Fibroblast of villous mesenchyme (primary cell): ENCODE data around the gene DTNB. TPM values are rescaled to one million over a fixed set of nuclear protein-coding genes. Genes with fewer than 3 reads are reported as not detected.

Experiments used
- DNase-seq: peaks from one replicate; pipeline ENCODE4 v3.0.0-alpha.2; 2010; ENCODE audit warnings: low read depth
- H3K4me3 ChIP-seq: 2 replicates; pipeline ENCODE4 v1.5.1; 2011; ENCODE audit warnings: low read depth, mild to moderate bottlenecking, low read length
- CTCF ChIP-seq: IDR thresholded peaks from 2 replicates; pipeline ENCODE4 v1.5.1; 2012; ENCODE audit warnings: low read depth, mild to moderate bottlenecking, low read length; ENCODE audit not compliant: insufficient read depth
- total RNA-seq: library from RNA; depleted of rRNA; stranded (reverse); fragments of >200 nt; gene quantifications from 2 replicates; pipeline ENCODE4 v1.2.3, GENCODE V29; 2012

Gene DTNB
- total RNA-seq, 1 donor, result 5.2 TPM

GRCh38 chr2:25378731-25379490 is 294.5 kb downstream of the DTNB start:
- no peak for DNase-seq
- no peak overlapping the region for H3K4me3 ChIP-seq
- TF ChIP-seq CTCF, result no peak

DNA sequence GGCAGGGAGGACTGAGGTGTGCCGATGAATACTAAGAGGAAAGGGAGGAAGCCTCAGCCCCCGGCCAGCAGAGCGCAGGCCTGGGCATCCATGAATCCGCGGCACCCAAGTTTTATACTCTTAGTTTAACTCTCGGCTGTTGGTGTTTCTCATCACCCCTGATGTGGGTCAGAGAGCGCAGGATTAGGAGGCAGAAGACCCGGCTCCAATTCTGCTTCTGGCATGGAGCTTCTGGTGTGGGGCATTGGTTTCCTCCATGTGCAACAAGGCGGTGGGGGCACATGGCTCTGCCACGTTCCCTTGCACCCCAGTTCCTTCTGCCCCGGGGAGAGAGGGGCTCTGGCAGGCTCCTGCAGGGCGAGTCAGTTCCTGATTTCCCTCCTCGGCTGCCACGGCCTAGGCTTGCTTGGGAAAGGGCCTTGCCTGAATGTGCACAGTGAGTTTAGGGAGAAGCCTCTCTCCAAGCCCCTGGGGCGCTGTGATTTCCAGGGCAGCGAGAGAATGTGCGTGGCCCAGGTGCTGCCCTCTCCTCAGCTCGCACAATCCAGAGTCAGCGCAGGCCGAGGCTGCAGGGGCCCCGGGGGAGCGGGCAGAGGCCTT is 295.5 kb downstream of the DTNB start:
- no peak for DNase-seq
- no peak overlapping the region for H3K4me3 ChIP-seq
- no peak for TF ChIP-seq CTCF

- peak; percentile 78 for TF ChIP-seq CTCF
- H3K4me3 ChIP-seq, result peak overlapping the region; percentile 16
- peak; percentile 83 for DNase-seq
Measured at GRCh38 chr2:25376750-25377621, 296.4 kb downstream of the DTNB start.

DNA sequence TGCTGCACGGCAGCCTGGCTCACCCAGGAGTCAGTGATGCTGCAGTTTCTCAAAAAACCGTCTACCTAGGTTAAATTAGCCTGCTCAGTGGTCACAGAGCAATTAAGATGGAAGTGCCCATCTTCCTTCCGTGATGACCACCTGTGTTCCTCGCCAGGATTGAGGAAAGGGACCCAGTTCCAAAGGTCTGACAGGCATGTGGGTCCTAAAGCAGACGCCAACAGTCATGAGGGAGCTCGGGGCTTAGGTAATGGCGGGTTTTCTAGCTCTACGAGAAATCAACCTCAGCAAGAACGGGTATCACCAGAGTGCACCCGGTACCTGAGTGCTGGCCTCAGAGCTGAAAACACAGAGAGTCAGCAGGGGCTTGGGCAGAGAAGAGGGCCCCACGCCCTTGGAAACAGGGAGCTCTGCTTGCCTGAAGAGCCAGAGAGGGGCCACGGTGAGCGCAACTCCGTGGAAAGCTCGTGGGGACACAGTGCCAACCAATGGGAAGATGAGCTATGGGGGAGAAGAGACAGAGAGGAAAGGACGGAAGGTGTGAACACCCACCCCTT is 297.3 kb downstream of the DTNB start:
- no peak overlapping the region for H3K4me3 ChIP-seq
- DNase-seq, result no peak
- TF ChIP-seq CTCF, result no peak

- H3K4me3 ChIP-seq, result no peak overlapping the region
- no peak for TF ChIP-seq CTCF
- no peak for DNase-seq
Measured at GRCh38 chr2:25375371-25375988, 297.9 kb downstream of the DTNB start.

DNA sequence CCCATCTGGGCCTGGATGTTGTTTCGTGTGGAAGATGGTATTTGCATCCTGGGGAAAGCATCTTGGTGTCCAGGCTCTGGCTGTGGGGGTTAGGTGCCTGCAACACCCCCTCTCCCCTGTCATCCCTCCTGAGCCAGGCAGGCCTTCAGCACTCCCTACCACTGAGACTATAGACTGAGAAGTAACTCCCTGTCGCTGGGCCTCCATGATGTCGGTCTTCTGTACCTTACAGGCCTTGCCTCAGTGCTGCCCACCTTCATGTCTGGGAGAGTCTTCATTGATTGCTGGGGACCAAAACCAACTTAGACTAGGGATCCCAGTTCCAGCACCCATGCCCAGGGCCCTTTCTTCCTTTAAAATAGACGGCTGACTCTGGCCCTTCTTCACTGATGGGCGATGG is 298.6 kb downstream of the DTNB start:
- TF ChIP-seq CTCF, result no peak
- H3K4me3 ChIP-seq, result no peak overlapping the region
- no peak for DNase-seq
